ENCODE data around the gene GPN2. TPM values are rescaled to one million over a fixed set of nuclear protein-coding genes. Genes with fewer than 3 reads are reported as not detected.
A peak's percentile ranks its signal among the peaks of the same experiment; 100 is the strongest.

The GPN2 gene
- total and polyA plus RNA-seq, 4 donors = 9.5 to 12.7 (median 10.4) TPM

GRCh38 chr1:26938659-26939025, 48.6 kb upstream of the GPN2 start:
- DNase-seq (ENCODE audit: low spot score) = no peak
- Histone ChIP-seq H3K4me3 (ENCODE audit: low read depth in 1 of 3, low read length in 3 of 3) (no peak overlapping the region), H3K27ac (ENCODE audit: low read depth in 1 of 2, low read length in 2 of 2) (peak overlapping the region; percentile 75 to 91), H3K9me3 (ENCODE audit: control insufficient read depth in 4 of 4, low read length in 3 of 4) (no peaks in the 10 kb centered on the region), H3K27me3 (ENCODE audit: control insufficient read depth in 4 of 4, insufficient read depth in 4 of 4, low read length in 3 of 4) (no peaks in the 10 kb centered on the region), H3K9ac (ENCODE audit: low read depth in 1 of 2, low read length in 2 of 2) (no peak overlapping the region), H3K4me1 (ENCODE audit: control insufficient read depth in 4 of 4, insufficient read depth in 4 of 4, low read length in 3 of 4) (peaks cover 23 to 46% (median 36%) of the 10 kb centered on the region in 4 donors), H3K36me3 (ENCODE audit: control insufficient read depth in 4 of 4, insufficient read depth in 3 of 4, low read depth in 1 of 4, low read length in 3 of 4) (peaks cover 7 to 17% (median 15%) of the 10 kb centered on the region in 4 donors)
- WGBS = 32% methylated on average over 2 of the region's 2 CpGs
- no peak for TF ChIP-seq FOXA1 (IDR thresholded peaks at IDR 0.05)
- no peak for TF ChIP-seq NR2F2 (IDR thresholded peaks at IDR 0.05)
- TF ChIP-seq GABPA (IDR thresholded peaks at IDR 0.05 in 1 of 2, conservative IDR thresholded peaks at IDR 0.05 in 1 of 2) = no peak
- no peak for TF ChIP-seq ATF3 (IDR thresholded peaks at IDR 0.05)
- TF ChIP-seq EGR1 (IDR thresholded peaks at IDR 0.05; ENCODE audit: low read depth in 2 of 2) = no peak
- TF ChIP-seq JUND (IDR thresholded peaks at IDR 0.05) = no peak
- TF ChIP-seq ZBTB33 (IDR thresholded peaks at IDR 0.05) = no peak
- TF ChIP-seq CTCF (IDR thresholded peaks at IDR 0.05; ENCODE audit: low read depth, low read length, missing input control) = no peak
- TF ChIP-seq REST (IDR thresholded peaks at IDR 0.05) = no peak
- no peak for TF ChIP-seq HNF4G (IDR thresholded peaks at IDR 0.05)
- no peak for TF ChIP-seq FOXA2 (IDR thresholded peaks at IDR 0.05)
- no peak for TF ChIP-seq SP1 (IDR thresholded peaks at IDR 0.05)
- no peak for TF ChIP-seq YY1 (IDR thresholded peaks at IDR 0.05)
- TF ChIP-seq MAX (IDR thresholded peaks at IDR 0.05) = no peak
- no peak for TF ChIP-seq RAD21 (IDR thresholded peaks at IDR 0.05)
- TF ChIP-seq RXRA (IDR thresholded peaks at IDR 0.05) = no peak
- TF ChIP-seq HNF4A (conservative IDR thresholded peaks at IDR 0.05) = no peak
- no peak for TF ChIP-seq TAF1 (conservative IDR thresholded peaks at IDR 0.05)
